Measurements from ENCODE around the gene RXRG.
A peak's percentile ranks its signal among the peaks of the same experiment; 100 is the strongest.
"Not testable (repeated sequence)": the region's sequence is repeated elsewhere in the genome, so short reads cannot be mapped to it uniquely, and the experiment has no call there.

Gene RXRG

DNA sequence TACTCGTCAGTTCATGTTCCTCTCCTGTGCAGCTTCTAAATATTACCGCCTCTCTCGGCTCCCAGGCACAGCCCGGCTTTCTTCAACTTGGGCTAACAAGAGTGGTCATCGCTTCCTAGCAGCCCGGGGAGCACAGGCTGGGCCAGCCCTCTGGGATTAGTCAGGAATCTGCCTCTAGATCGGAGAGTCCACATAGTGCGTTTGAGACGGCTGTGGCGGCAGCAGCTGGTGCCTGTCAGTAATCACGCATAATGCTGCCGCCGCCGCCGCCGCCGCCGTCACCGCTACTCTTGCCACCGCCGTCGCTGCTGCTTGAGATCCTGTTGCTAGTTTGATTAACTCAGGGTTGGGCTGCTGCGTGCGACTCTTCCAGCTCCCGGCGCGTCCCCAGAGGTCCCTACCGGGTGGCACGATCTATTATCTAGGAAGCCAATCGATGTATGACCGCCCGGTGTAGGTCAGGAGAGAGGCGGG is at the start of gene RXRG:
Gene RXRG (minus strand): TSS at position 230 of the 474 bp plus-strand sequence. CDS start 233 bp downstream, outside the sequence.
- DNase-seq: peak; percentile 30

- no peak for DNase-seq
Observed at GRCh38 chr1:165492845-165493373, 48.0 kb upstream of the RXRG start.

GRCh38 chr1:165490175-165490574 is 45.2 kb upstream of the RXRG start:
- no peak for DNase-seq

GRCh38 chr1:165487921-165488320 is 43.0 kb upstream of the RXRG start:
- DNase-seq: no peak

DNA sequence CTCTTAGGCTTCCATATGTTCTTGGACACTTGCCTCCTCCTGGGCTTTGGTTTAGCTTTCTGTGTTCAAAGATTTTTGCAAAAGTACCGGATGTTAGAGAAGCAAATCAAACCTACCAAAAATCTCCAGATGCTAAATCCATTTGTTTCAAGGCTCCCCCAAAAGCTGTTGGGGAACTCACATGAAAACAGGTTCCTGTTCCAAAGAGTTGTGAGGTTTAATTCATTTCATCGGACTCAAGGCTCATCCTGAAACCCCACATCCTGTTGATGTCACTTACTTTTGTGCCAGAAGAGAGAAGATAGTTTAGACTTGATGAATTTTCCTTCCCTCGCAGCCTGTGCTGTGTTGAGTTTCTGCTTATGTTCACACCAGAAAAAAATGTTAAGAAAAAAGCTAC is 41.7 kb upstream of the RXRG start:
- DNase-seq: no peak

- no peak for DNase-seq
Observed at GRCh38 chr1:165485716-165486115, 40.8 kb upstream of the RXRG start.

- no peak for DNase-seq
Observed at GRCh38 chr1:165484532-165484931, 39.6 kb upstream of the RXRG start.

- no peak for DNase-seq
Observed at GRCh38 chr1:165483412-165483811, 38.5 kb upstream of the RXRG start.

- DNase-seq: no peak
Observed at GRCh38 chr1:165481820-165482532, 37.0 kb upstream of the RXRG start.

- DNase-seq: no peak
Observed at GRCh38 chr1:165476776-165477175, 31.9 kb upstream of the RXRG start.

DNA sequence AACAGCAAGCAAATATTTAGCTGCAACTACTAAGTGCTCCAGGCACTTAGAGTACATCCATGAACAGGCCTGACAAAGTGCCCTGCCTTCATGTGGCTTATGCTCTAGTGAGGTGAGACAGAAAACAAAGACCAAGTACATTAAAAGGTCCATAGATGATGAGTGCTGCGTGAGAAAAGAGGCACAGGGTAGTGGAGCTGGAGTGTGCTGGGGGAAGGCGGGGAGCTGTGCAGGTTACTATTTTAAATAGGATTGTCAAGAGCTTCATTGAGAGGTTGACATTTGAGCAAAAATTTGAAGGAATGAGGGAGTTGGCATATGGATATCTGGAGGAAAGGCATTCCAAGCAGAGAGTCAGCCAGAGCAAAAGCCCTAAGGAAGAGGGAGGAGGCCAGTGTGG is 29.3 kb upstream of the RXRG start:
- DNase-seq: no peak

DNA sequence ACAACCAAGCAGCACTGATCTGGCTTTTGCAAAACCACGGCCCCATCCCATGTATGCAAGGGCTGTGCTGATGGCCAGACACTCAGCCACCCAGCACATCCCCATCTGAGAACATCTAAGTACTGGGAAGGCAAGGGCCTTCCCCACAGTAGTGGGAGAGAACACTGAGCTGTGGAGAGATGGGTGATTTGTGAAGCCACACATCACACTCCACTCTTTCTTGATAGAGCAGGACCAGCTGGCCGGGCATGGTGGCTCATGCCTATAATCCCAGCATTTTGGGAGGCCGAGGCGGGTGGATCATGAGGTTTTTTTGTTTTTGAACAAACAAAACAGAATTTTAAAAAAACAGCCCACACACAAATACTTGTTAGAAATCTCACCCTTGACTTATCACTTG is 28.2 kb upstream of the RXRG start:
- DNase-seq: no peak

DNA sequence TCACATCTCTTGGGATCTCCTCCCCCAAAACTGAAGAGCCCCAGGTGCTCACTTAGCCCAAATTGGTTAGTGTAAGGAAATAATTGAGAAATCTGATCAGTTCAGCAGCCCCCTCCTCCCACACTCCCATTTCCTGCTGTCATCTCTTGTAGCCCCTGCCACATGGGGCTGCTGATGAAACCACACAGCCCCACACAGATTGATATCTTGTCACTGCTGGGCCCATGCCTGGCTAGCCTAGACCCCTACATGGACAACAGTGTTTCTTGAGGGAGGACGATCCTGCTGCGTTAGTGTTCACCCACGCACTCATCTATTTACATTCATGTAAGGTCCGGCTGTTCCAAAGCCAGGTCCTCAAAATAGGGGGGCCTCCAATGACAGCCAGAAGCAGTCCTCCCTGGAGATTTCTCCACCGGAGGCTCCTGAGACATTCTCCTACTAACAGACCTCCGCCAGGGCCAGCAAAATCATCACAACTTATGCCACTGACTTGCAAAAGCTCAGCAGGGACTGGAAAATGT is 23.9 kb upstream of the RXRG start:
- no peak for DNase-seq

- DNase-seq: no peak
Observed at GRCh38 chr1:165468253-165468652, 23.3 kb upstream of the RXRG start.

GRCh38 chr1:165467706-165468105 is 22.8 kb upstream of the RXRG start:
- no peak for DNase-seq

DNA sequence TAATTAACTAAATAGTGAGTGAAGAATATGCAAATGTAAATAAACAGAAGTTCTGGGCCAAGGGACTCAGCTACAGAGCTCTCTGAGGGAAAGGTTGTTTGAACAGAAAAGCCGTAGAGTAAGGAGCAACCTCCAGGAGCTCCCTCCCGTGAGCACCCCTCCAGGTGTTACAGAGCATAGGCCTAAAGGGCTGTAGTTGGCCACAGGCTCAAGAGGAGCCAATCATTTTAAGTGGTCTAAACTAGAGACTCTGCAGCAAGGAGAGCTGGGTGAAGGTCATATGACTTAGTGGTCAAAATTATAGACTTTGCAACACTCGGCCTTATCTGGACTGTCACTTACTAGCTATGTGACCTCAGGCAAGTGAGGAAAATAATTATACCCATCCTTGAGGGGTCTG is 19.1 kb upstream of the RXRG start:
- DNase-seq: no peak

- DNase-seq: not testable (repeated sequence)
Observed at GRCh38 chr1:165459683-165460082, 14.8 kb upstream of the RXRG start.

DNA sequence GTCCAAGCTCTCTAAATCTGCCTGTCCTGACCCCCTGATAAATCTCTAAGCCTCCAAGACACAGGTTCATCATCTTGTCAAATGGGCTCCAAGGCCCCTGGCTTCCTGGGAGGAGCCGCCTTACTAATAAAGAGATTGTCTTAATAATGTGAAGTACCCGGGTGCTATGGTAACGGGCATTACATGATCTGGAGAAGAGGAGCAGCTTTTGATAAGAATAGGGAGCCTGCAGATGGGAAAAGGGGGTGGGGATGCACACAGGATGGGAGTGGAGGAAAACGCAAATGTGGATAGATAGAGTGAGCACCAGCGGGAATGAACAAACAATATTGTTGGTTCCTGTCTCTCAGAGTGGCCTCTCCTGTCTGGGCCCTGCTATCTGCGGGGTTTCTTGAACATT is 11.9 kb upstream of the RXRG start:
- no peak for DNase-seq

DNA sequence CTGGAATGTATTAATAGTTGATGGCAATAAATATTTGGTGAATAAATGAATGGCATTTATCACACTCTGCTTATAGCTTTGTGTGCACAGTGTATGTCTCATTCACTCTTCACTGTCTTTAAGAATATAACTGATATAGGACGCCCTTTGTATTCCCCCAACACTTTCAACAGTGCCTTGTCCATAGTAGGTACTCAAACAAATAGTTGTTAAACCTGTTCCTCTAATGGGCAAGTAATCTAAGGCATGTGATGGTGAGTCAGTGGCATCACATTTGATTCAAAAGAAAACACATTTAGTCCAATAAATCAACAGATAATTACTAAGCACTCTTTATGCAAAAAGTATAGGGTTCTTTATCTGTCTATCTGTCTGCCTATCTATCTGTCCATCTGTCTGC is 11.2 kb upstream of the RXRG start:
- DNase-seq: no peak

DNA sequence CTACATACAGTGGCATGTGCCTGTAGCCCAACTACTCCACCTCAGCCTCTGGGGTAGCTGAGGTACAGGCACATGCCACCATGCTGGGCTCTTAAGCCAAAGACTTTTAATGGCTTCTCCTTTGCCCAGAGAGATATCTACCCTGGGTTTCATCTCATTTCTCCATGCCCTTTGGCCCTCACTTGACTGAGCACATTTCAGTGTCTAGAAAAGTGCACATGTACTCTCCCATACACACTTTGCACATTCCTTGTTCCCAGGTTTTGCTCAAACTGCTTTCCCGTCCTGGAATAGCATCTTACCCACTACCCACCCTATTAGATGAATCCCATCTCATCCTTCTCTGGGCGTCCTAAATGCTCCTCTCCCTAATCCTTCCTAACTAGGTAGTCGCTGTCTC is 10.2 kb upstream of the RXRG start:
- DNase-seq: no peak

- DNase-seq: no peak
Observed at GRCh38 chr1:165454091-165454610, 9.2 kb upstream of the RXRG start.

DNA sequence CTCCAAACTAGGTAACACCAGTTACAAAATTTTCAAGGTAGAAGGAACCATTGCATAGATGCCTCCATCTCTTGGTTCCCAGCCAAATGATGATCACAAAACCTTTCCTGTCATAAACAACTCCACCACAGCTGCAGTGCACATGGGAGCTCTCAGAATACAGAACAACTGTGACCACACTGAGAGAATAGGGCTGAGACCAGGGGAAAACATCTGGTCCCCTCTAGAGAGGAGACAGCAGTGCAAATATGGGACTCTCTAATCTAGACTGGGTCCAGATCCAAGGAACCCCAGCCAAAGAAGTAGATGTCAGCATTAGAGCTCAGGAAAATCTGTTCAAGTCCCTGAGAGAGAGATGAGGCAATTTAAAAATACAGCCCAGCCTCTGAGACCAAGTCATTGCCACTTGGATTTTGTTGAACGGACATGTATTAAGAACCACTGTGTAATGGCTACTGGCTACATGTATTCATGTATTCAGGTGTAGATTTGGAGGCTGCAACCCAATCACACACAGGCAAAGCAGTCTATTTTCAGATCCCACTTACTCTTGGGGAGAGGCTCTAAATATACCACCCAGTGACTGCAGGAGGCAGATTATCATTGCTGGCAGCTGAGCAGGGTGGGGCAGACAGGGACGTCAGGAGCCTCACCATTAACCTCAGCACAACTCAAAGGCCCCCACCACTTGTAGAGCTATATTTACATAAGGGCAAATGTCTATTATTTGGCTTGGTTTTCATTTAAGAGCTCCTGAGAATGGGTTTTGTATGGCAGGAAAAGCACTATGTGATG is 7.6 kb upstream of the RXRG start:
- DNase-seq: no peak

DNA sequence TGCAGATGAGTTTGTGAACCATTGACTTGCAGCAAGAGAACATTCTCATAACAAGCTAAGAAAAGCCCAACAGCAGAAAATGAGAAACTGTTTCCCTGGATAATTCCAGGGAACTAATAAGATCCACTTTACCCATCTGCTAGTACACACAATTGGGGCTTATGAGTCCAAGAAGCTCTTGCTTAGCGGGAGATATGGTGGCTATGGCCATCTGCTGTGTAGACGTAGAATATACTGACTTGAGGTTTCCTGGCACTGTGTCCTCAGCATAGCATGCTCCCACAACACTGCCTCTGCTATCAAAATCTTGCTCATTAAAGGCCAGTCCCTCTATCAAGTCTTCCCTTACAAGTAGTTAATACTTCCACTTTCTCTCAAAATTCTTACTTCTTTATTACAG is 6.8 kb upstream of the RXRG start:
- DNase-seq: no peak

DNA sequence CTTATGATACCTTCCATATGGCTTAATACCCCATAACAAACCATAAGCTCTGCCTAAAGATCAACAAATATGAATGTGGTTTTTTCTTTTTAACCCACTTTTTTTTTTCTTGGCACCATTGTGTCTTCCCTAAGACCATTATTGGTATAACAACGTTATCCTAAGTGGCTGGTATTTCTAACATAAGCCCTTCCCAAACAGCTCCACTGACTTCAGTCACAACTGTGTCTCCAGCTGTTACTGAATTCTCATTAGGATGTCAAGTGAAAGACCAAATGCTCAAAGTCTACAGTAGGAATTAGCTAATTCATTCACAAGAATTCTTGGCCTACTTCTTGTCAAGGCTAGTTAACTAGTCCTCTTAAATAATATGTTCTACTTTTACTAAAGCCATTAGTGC is 4.2 kb upstream of the RXRG start:
- no peak for DNase-seq

Data from CD4-positive, alpha-beta T cell treated with Interleukin-17A for 4 hours (primary cell).